K562 (cell line): ENCODE results near the gene CARMIL1.

Source experiments
- ATF3 ChIP-seq, 2 experiments: fragments of 450-650 bp in 1 of 2; sonication (generic) in 1 of 2; formaldehyde crosslinking in 1 of 2; IDR thresholded peaks in 1 of 2; conservative IDR thresholded peaks in 1 of 2; 2 replicates each; pipeline versions ENCODE4 v1.6.1 to v1.8.1; 2016 to 2023; ENCODE audit warnings: mild to moderate bottlenecking in 2 of 2, moderate library complexity in 2 of 2, inconsistent platforms in 1 of 2, missing genetic modification reagents in 1 of 2
- CTCF ChIP-seq, 3 experiments: IDR thresholded peaks in 2 of 3; conservative IDR thresholded peaks in 1 of 3; 2 replicates each; pipeline ENCODE4 v1.5.1; 2011 to 2012; ENCODE audit warnings: low read length in 3 of 3, mild to moderate bottlenecking in 3 of 3, control low read depth in 2 of 3, improper control_type of control experiment in 1 of 3, inconsistent platforms in 1 of 3, low read depth in 1 of 3, mixed read lengths in 1 of 3, moderate library complexity in 1 of 3; ENCODE audit not compliant: insufficient read depth in 2 of 3
- HNRNPL ChIP-seq: fragments of 200-400 bp; formaldehyde crosslinking; IDR thresholded peaks from 2 replicates; pipeline ENCODE4 v1.6.1; 2017; ENCODE audit warnings: low read depth, mild to moderate bottlenecking, low read length
- REST ChIP-seq, 2 experiments: fragments of 450-650 bp; formaldehyde crosslinking in 1 of 2; IDR thresholded peaks; 2 replicates each; pipeline versions ENCODE4 v1.4.0 to v1.6.1; 2014 to 2020; ENCODE audit warnings: mild to moderate bottlenecking in 2 of 2, borderline replicate concordance in 1 of 2, low read depth in 1 of 2
- TAF1 ChIP-seq: IDR thresholded peaks from 2 replicates; pipeline ENCODE4 v1.6.1; 2011; ENCODE audit warnings: mild to moderate bottlenecking, low read length, moderate library complexity; ENCODE audit not compliant: insufficient read depth, control insufficient read depth, severe bottlenecking; ENCODE audit errors: extremely low read depth
- ZNF609 ChIP-seq: sonication (generic); formaldehyde crosslinking; IDR thresholded peaks from 2 replicates; pipeline ENCODE4 v1.8.1; 2023; ENCODE audit warnings: missing genetic modification reagents, mild to moderate bottlenecking, borderline replicate concordance

- TF ChIP-seq CTCF (IDR thresholded peaks at IDR 0.05 in 2 of 3, conservative IDR thresholded peaks at IDR 0.05 in 1 of 3; ENCODE audit: insufficient read depth in 2 of 3, low read depth in 1 of 3, low read length in 3 of 3) (no peak), TAF1 (no peak), ATF3 (IDR thresholded peaks at IDR 0.05) (no peak), ATF3 (CRISPR knock-in tag; conservative IDR thresholded peaks at IDR 0.05) (no peak), HNRNPL (no peak), ZNF609 (no peak), REST (IDR thresholded peaks at IDR 0.05; ENCODE audit: borderline replicate concordance) (no peak), REST (CRISPR knock-in tag; IDR thresholded peaks at IDR 0.05; ENCODE audit: low read depth) (no peak)
These were observed 122.5 kb downstream of the CARMIL1 start for GRCh38 chr6:25401711-25402110.
